ENCODE data around the gene ANAPC7.

The ANAPC7 gene

GRCh38 chr12:110403146-110403975 is at the start of gene ANAPC7:
Gene ANAPC7, minus strand, starts transcription at chr12:110403708. Its CDS starts 81 bp downstream, at chr12:110403627.
- DNase-seq (ENCODE audit: low read depth, low spot score) = peak; percentile 41
- TF ChIP-seq CTCF (IDR thresholded peaks at IDR 0.05; ENCODE audit: insufficient read depth, low read length, missing control alignments) = peak; percentile 14
- CTCF ChIA-PET = interaction anchor here (0.9 to 2.6 kb wide), 2 partner anchors 28 to 40 kb away, joined by 3 to 12 read pairs; no protein-coding TSS in a partner anchor
- peak within 1 kb of the TSS; percentile 87 for H3K4me3 ChIP-seq (ENCODE audit: low read depth, low read length)
- POLR2A ChIA-PET = no interaction called here

GRCh38 chr12:110451263-110451662 is 47.8 kb upstream of the ANAPC7 start:
- no peak for TF ChIP-seq CTCF (IDR thresholded peaks at IDR 0.05; ENCODE audit: insufficient read depth, low read length, missing control alignments)
- ChIA-PET POLR2A (no interaction called here), CTCF (interaction anchor here (1.0 to 9.1 kb wide), 10 partner anchors 16 to 376 kb away, joined by 3 to 195 read pairs (median 6); partner anchors contain the start of genes FAM216A and GPN3)
- H3K4me3 ChIP-seq (ENCODE audit: low read depth, low read length) = no peak overlapping the region
- DNase-seq (ENCODE audit: low read depth, low spot score) = no peak

DNA sequence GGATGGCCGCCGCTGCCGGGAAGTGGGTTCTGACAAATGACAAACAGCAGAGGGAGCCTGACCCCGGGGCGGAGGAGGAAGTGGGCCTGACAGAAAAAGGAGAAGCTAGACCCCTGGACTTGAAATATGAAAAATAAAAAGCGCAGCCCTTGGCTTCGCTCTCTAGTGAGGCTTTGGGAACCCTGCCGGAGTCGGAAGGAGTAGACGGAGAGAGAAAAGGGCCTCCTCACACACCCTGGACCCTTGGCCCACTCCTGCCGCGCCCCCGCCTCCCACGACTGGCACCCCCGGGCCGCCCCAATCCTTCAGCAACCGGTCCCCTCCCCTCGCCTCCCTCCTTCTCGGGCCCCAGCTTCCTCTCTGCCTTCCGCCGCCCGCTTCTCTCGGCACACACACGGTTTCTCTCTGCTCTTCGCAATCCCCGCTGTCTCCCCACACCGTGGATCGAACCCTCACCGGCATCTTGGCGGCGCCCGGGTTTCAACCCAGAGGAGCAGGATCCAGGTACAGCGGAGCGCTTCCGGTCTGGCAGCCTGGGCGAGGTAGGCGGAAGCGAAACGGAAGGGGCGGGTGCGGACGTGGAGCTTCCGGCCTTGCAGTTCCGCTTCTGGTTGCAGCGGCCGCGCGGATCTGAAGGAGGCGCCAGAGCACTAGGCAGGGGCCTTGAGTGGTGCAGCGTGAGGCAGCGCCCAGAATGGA is 46.4 kb upstream of the ANAPC7 start, which contains the start of gene ARPC3:
Gene ARPC3 (minus strand): TSS at position 539 of the 699 bp plus-strand sequence. CDS start 77 bp downstream, at position 462.
- ChIA-PET CTCF (interaction anchor here (0.6 to 9.1 kb wide), 35 partner anchors 9 to 444 kb away, joined by 3 to 195 read pairs (median 4); partner anchors contain the start of genes FAM216A, GPN3, RAD9B and TCTN1), POLR2A (interaction anchor here (0.7 to 1.7 kb wide), 7 partner anchors 9 to 144 kb away, joined by 3 to 15 read pairs (median 3); partner anchors contain the start of genes FAM216A and GPN3)
- peak; percentile 92 for TF ChIP-seq CTCF (IDR thresholded peaks at IDR 0.05; ENCODE audit: insufficient read depth, low read length, missing control alignments)
- peak; percentile 42 for DNase-seq (ENCODE audit: low read depth, low spot score)
- peak within 1 kb of the TSS; percentile 95 for H3K4me3 ChIP-seq (ENCODE audit: low read depth, low read length)

DNA sequence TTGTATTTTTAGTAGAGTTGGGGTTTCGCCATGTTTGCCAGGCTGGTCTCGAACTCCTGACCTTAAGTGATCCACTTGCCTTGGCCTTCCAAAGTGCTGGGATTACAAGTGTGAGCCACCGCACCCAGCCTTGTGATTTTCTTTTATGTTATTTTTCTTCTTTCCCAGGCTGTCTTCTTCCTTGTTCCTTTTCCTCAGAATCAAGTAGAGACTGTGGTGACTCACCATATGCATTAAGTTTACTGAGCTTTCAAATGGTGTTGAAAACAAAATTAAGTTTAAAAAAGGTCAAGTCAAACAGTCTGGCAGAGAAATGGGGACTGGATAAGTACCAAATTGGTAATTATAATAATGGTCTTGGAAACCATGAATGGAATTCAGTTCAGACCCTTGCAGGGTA is 40.9 kb upstream of the ANAPC7 start:
- H3K4me3 ChIP-seq (ENCODE audit: low read depth, low read length) = no peak overlapping the region
- DNase-seq (ENCODE audit: low read depth, low spot score) = no peak
- no peak for TF ChIP-seq CTCF (IDR thresholded peaks at IDR 0.05; ENCODE audit: insufficient read depth, low read length, missing control alignments)
- CTCF ChIA-PET = interaction anchor here (1.3 to 2.7 kb wide), 4 partner anchors 13 to 157 kb away, joined by 3 to 17 read pairs (median 6); partner anchors contain the start of gene FAM216A
- POLR2A ChIA-PET = no interaction called here

DNA sequence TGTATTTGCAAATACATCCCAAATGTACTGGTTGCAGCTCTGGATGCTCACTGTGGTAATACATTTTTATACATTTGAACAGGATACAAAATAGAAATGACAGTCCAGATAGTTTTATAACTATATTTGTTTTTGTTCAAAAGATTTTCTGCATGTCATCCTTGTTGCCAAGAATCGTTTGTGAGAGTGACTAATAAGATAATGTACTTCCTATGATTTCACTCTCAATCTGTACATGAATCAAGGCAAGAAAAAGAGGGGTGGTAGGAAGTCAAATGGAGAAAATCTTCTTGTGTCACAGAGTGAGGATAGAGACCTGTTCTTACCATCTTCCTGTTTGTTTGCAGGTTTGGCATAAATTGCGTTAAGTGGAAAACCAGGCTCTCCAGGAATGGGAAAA is 32.7 kb upstream of the ANAPC7 start:
- no peak for TF ChIP-seq CTCF (IDR thresholded peaks at IDR 0.05; ENCODE audit: insufficient read depth, low read length, missing control alignments)
- ChIA-PET POLR2A (no interaction called here), CTCF (interaction anchor here (1.8 kb wide), 1 partner anchor 452 kb away, joined by 3 read pairs; no protein-coding TSS in a partner anchor)
- no peak for DNase-seq (ENCODE audit: low read depth, low spot score)
- no peak overlapping the region for H3K4me3 ChIP-seq (ENCODE audit: low read depth, low read length)

All from AG04449 (cell line).